IMR-90 (cell line): ENCODE measurements around the gene TFEB. TPM values are rescaled to one million over a fixed set of nuclear protein-coding genes. Genes with fewer than 3 reads are reported as not detected.

Source experiments
- ATAC-seq: fragments of 200-7000 bp; cut with Tn5 transposase; 2 replicates; pipeline ENCODE4 v1.9.1; 2020; ENCODE audit warnings: low read depth, mild to moderate bottlenecking, moderate library complexity
- BruUV-seq: library from RNA; stranded (reverse); fragments of 400-500 nt; replicated peaks from 2 replicates; lab custom pipeline; 2021; lab: Mats Ljungman, UMichigan
- CTCF ChIA-PET: fragments of 300-600 bp; formaldehyde crosslinking; extraction: SDS; loops from one replicate; lab custom pipeline; 2021; ENCODE audit warnings: antibody characterized with exemption; lab: Yijun Ruan, JAX
- POLR2A ChIA-PET: fragments of 300-600 bp; sonication (Branson Sonifier 250); formaldehyde crosslinking; loops from one replicate; lab custom pipeline; 2022; ENCODE audit warnings: antibody characterized with exemption; ENCODE audit not compliant: unreplicated experiment; lab: Charles Lee
- DNase-seq: peaks from one replicate; pipeline ENCODE4 v3.0.0; 2013
- H2AFZ ChIP-seq: replicated peaks from 2 replicates; pipeline ENCODE3; 2013; ENCODE audit warnings: low read length, mild to moderate bottlenecking; ENCODE audit not compliant: poor library complexity
- H2AK5ac ChIP-seq: 2 replicates; pipeline ENCODE4 v1.6.1; 2013; ENCODE audit warnings: low read depth, low read length, inconsistent platforms
- H2AK9ac ChIP-seq: replicated peaks from 2 replicates; pipeline ENCODE3; 2013; ENCODE audit warnings: mild to moderate bottlenecking, low read depth, low read length, moderate library complexity; ENCODE audit not compliant: poor library complexity
- H2BK120ac ChIP-seq: 2 replicates; pipeline ENCODE4 v1.6.1; 2013; ENCODE audit warnings: low read depth, low read length, inconsistent platforms
- H2BK15ac ChIP-seq: 3 replicates; pipeline ENCODE4 v1.6.1; 2013; ENCODE audit warnings: low read depth, low read length, inconsistent platforms
- H2BK20ac ChIP-seq: 2 replicates; pipeline ENCODE4 v1.6.1; 2013; ENCODE audit warnings: low read depth, mild to moderate bottlenecking, inconsistent platforms, low read length, moderate library complexity
- H2BK5ac ChIP-seq: 2 replicates; pipeline ENCODE4 v1.6.1; 2013; ENCODE audit warnings: mild to moderate bottlenecking, low read depth, low read length, inconsistent platforms; ENCODE audit not compliant: poor library complexity, severe bottlenecking
- H3K14ac ChIP-seq: replicated peaks from 2 replicates; pipeline ENCODE4 v1.6.1; 2013; ENCODE audit warnings: low read depth, low read length, inconsistent platforms
- H3K18ac ChIP-seq: 2 replicates; pipeline ENCODE4 v1.6.1; 2013; ENCODE audit warnings: low read depth, low read length, control low read depth
- H3K23ac ChIP-seq: 2 replicates; pipeline ENCODE4 v1.6.1; 2013; ENCODE audit warnings: low read depth, low read length, inconsistent platforms
- H3K27ac ChIP-seq: 2 replicates; pipeline ENCODE4 v1.5.1; 2013; ENCODE audit warnings: mild to moderate bottlenecking, control low read depth, low read length; ENCODE audit not compliant: insufficient read depth
- H3K27me3 ChIP-seq: 2 replicates; pipeline ENCODE4 v1.6.1; 2013; ENCODE audit warnings: low read length; ENCODE audit not compliant: control insufficient read depth, insufficient read depth
- H3K36me3 ChIP-seq: 2 replicates; pipeline ENCODE4 v1.6.1; 2013; ENCODE audit warnings: low read length, mixed read lengths; ENCODE audit not compliant: control insufficient read depth, insufficient read depth
- H3K4ac ChIP-seq: 2 replicates; pipeline ENCODE4 v1.6.1; 2013; ENCODE audit warnings: low read depth, low read length, inconsistent platforms
- H3K4me1 ChIP-seq: 2 replicates; pipeline ENCODE4 v1.6.1; 2013; ENCODE audit warnings: low read length, mixed read lengths; ENCODE audit not compliant: control insufficient read depth, insufficient read depth
- H3K4me2 ChIP-seq: 2 replicates; pipeline ENCODE4 v1.6.1; 2013; ENCODE audit warnings: low read depth, mild to moderate bottlenecking, control low read depth, low read length, moderate library complexity
- H3K4me3 ChIP-seq: 2 replicates; pipeline ENCODE4 v1.5.1; 2013; ENCODE audit warnings: low read depth, mild to moderate bottlenecking, control low read depth, low read length, moderate library complexity; ENCODE audit not compliant: insufficient read depth
- H3K56ac ChIP-seq: 2 replicates; pipeline ENCODE4 v1.6.1; 2013; ENCODE audit warnings: low read length, inconsistent platforms; ENCODE audit not compliant: insufficient read depth; ENCODE audit errors: extremely low read depth
- H3K79me1 ChIP-seq, 2 experiments: 2 replicates each; pipeline ENCODE4 v1.6.1; 2013; ENCODE audit warnings: low read length in 2 of 2, inconsistent platforms in 1 of 2, low read depth in 1 of 2
- H3K9ac ChIP-seq: 2 replicates; pipeline ENCODE4 v1.6.1; 2013; ENCODE audit warnings: low read depth, low read length, control low read depth
- H3K9me1 ChIP-seq: 2 replicates; pipeline ENCODE4 v1.6.1; 2013; ENCODE audit warnings: low read length, inconsistent platforms; ENCODE audit not compliant: insufficient read depth
- H3K9me3 ChIP-seq: 2 replicates; pipeline ENCODE4 v1.6.1; 2013; ENCODE audit warnings: low read length; ENCODE audit not compliant: control insufficient read depth, insufficient read depth
- H4K20me1 ChIP-seq: 2 replicates; pipeline ENCODE4 v1.6.1; 2013; ENCODE audit warnings: low read length, inconsistent platforms; ENCODE audit not compliant: insufficient read depth
- H4K5ac ChIP-seq: 2 replicates; pipeline ENCODE4 v1.6.1; 2013; ENCODE audit warnings: mild to moderate bottlenecking, low read depth, low read length, control low read depth
- H4K8ac ChIP-seq, 2 experiments: 2 replicates each; pipeline ENCODE4 v1.6.1; 2013; ENCODE audit warnings: low read depth in 2 of 2, low read length in 2 of 2, control low read depth in 1 of 2, inconsistent platforms in 1 of 2
- H4K91ac ChIP-seq: 2 replicates; pipeline ENCODE4 v1.6.1; 2013; ENCODE audit warnings: low read depth, low read length, inconsistent platforms; ENCODE audit not compliant: insufficient read depth
- ELK1 ChIP-seq: fragments of 150-350 bp; IDR thresholded peaks from 2 replicates; pipeline ENCODE4 v1.6.1; 2016; ENCODE audit warnings: low read depth, mild to moderate bottlenecking, low read length, moderate library complexity, borderline replicate concordance
- MXI1 ChIP-seq: IDR thresholded peaks from 2 replicates; pipeline ENCODE4 v1.6.1; 2012; ENCODE audit warnings: low read depth, mild to moderate bottlenecking, low read length, moderate library complexity, borderline replicate concordance
- WGBS, 2 experiments: methylation state at CpG; one replicate each; pipeline versions ENCODE4 v1.1.5 to v1.1.7; 2013; ENCODE audit warnings: missing lambda C conversion rate in 2 of 2; ENCODE audit not compliant: insufficient read length in 1 of 2; ENCODE audit errors: extremely low coverage in 2 of 2; 5-methylcytosine and 5-hydroxymethylcytosine counted together
- dilution Hi-C: fragments of 300-500 bp; cut with HindIII; formaldehyde crosslinking; loops from one replicate; pipeline ENCODE4 v1.14.3; 2018; ENCODE audit warnings: low sequenced_read_pairs; ENCODE audit not compliant: unreplicated experiment
- in situ Hi-C: fragments of 300-500 bp; cut with MboI; formaldehyde crosslinking; loops from 3 replicates; pipeline ENCODE4 v1.14.3; 2019; ENCODE audit warnings: low sequenced_read_pairs, inconsistent platforms, mixed read lengths
- intact Hi-C: fragments of 100-400 bp; cut with micrococcal nuclease; formaldehyde crosslinking; loops from 2 replicates; pipeline ENCODE4 v1.10.0; 2022
- polyA plus RNA-seq, 3 experiments: library from polyadenylated mRNA; depleted of rRNA; stranded (reverse); fragments of >200 nt; gene quantifications; 2 replicates each; pipeline ENCODE4 v1.2.3, GENCODE V29; 2012; ENCODE audit warnings: low replicate concordance in 1 of 3
- total RNA-seq: library from RNA; depleted of rRNA; stranded (reverse); fragments of >200 nt; gene quantifications from 2 replicates; pipeline ENCODE4 v1.2.3, GENCODE V29; 2012

The TFEB gene
- total and polyA plus RNA-seq, 2 of the 4 experiments (the other 2 are of a cell fraction), result 4.5 to 4.9 TPM

- no peaks in the 10 kb centered on the region for H3K79me1 ChIP-seq
- 90% methylated on average over 4 of the region's 6 CpGs; no CpG with 5 or more reads in 1 of the 2 experiments for WGBS, 2 experiments
- no peak overlapping the region for H3K27ac ChIP-seq
- H2AK9ac ChIP-seq, result no peak overlapping the region
- peak; percentile 55; the same call in 1 of the 2 replicates for ATAC-seq
- CTCF ChIA-PET, result no interaction called here
- no peak overlapping the region for H3K4ac ChIP-seq
- no peak overlapping the region for H4K8ac ChIP-seq
- intact Hi-C loops (no loop called here), in situ Hi-C loops (no loop called here), dilution Hi-C loops (no loop called here)
- no peak overlapping the region for H2AFZ ChIP-seq
- no peak overlapping the region for H3K56ac ChIP-seq
- TF ChIP-seq ELK1 (no peak), MXI1 (no peak)
- H2AK5ac ChIP-seq, result no peak overlapping the region
- no peak overlapping the region for H3K23ac ChIP-seq
- no peak for DNase-seq
- peaks cover 12% of the 10 kb centered on the region; the same call in 1 of the 2 replicates for H3K27me3 ChIP-seq
- BruUV-seq, result no TSS peak
- H3K4me3 ChIP-seq, result no peak overlapping the region
- H2BK20ac ChIP-seq, result no peak overlapping the region
- H4K20me1 ChIP-seq, result no peaks in the 10 kb centered on the region
- POLR2A ChIA-PET, result no interaction called here
- H3K36me3 ChIP-seq, result no peaks in the 10 kb centered on the region
- no peaks in the 10 kb centered on the region for H3K4me1 ChIP-seq
- no peaks in the 10 kb centered on the region for H3K9me3 ChIP-seq
- H4K5ac ChIP-seq, result no peak overlapping the region
- no peak overlapping the region for H3K18ac ChIP-seq
- no peak overlapping the region for H2BK120ac ChIP-seq
- H2BK15ac ChIP-seq, result no peak overlapping the region
- H2BK5ac ChIP-seq, result no peak overlapping the region
- H3K14ac ChIP-seq, result no peak overlapping the region
- H3K9ac ChIP-seq, result no peak overlapping the region
- H3K4me2 ChIP-seq, result no peak overlapping the region
- H3K9me1 ChIP-seq, result no peaks in the 10 kb centered on the region
- no peak overlapping the region for H4K91ac ChIP-seq
Observed at GRCh38 chr6:41743406-41744235, 8.2 kb upstream of the TFEB start.
